Activated CD4-positive, alpha-beta T cell treated with anti-CD3 and anti-CD28 coated beads, Interleukin-2, amount 50 U/mL, for 1 hour (primary cell): ENCODE results near the gene KLHL40.

Source experiments
- DNase-seq: peaks from one replicate; pipeline ENCODE4 v3.0.0-alpha.2; 2020

The KLHL40 gene

GRCh38 chr3:42685363-42685881, at the start of gene KLHL40:
TSS of gene KLHL40 (plus strand) at chr3:42685537. CDS start at chr3:42685619, 82 bp downstream.
- no peak for DNase-seq

GRCh38 chr3:42637001-42637400, 48.3 kb upstream of the KLHL40 start:
- DNase-seq: no peak

GRCh38 chr3:42638339-42638842, 46.9 kb upstream of the KLHL40 start:
- no peak for DNase-seq

GRCh38 chr3:42639192-42639591, 46.1 kb upstream of the KLHL40 start:
- no peak for DNase-seq

GRCh38 chr3:42640129-42640528, 45.2 kb upstream of the KLHL40 start:
- no peak for DNase-seq

GRCh38 chr3:42640771-42641370, 44.5 kb upstream of the KLHL40 start:
- DNase-seq: no peak

- no peak for DNase-seq
Measured at GRCh38 chr3:42647821-42648459, 37.4 kb upstream of the KLHL40 start.

GRCh38 chr3:42649006-42649405, 36.3 kb upstream of the KLHL40 start:
- no peak for DNase-seq

GRCh38 chr3:42649783-42650182, 35.6 kb upstream of the KLHL40 start:
- DNase-seq: no peak

- DNase-seq: no peak
Measured at GRCh38 chr3:42651248-42652091, 33.9 kb upstream of the KLHL40 start.

- no peak for DNase-seq
Measured at GRCh38 chr3:42652251-42652610, 33.1 kb upstream of the KLHL40 start.

GRCh38 chr3:42652611-42653302, 32.6 kb upstream of the KLHL40 start:
- DNase-seq: no peak

- no peak for DNase-seq
Measured at GRCh38 chr3:42653303-42653559, 32.1 kb upstream of the KLHL40 start.

GRCh38 chr3:42653560-42654330, 31.6 kb upstream of the KLHL40 start, which contains the start of gene ZBTB47:
TSS of gene ZBTB47 (plus strand) at chr3:42653697. CDS start at chr3:42658356, 4,659 bp downstream.
- DNase-seq: no peak

GRCh38 chr3:42654331-42655201, 30.8 kb upstream of the KLHL40 start:
- no peak for DNase-seq

GRCh38 chr3:42655331-42655888, 29.9 kb upstream of the KLHL40 start:
- no peak for DNase-seq

GRCh38 chr3:42655980-42656679, 29.2 kb upstream of the KLHL40 start:
- DNase-seq: no peak

GRCh38 chr3:42656680-42657610, 28.4 kb upstream of the KLHL40 start:
- DNase-seq: no peak

- no peak for DNase-seq
Measured at GRCh38 chr3:42657675-42658074, 27.7 kb upstream of the KLHL40 start.
